Nephron progenitor cell (in vitro differentiated cells): ENCODE measurements around the gene IQCE.
A peak's percentile ranks its signal among the peaks of the same experiment; 100 is the strongest.

ENCODE experiments used
- DNase-seq: peaks from one replicate; pipeline ENCODE4 v3.0.0; 2021
- H3K27ac Mint-ChIP-seq: 2 replicates; pipeline ENCODE4 v1.8.0; 2021; ENCODE audit warnings: mild to moderate bottlenecking, moderate library complexity, mixed read lengths
- H3K27me3 Mint-ChIP-seq: 2 replicates; pipeline ENCODE4 v1.8.0; 2021; ENCODE audit warnings: mild to moderate bottlenecking, low read depth, mixed read lengths; ENCODE audit not compliant: poor library complexity
- H3K36me3 Mint-ChIP-seq: 2 replicates; pipeline ENCODE4 v1.8.0; 2021; ENCODE audit warnings: low read depth, mixed read lengths
- H3K4me1 Mint-ChIP-seq: 2 replicates; pipeline ENCODE4 v1.8.0; 2021; ENCODE audit warnings: mixed read lengths
- H3K4me3 Mint-ChIP-seq: 2 replicates; pipeline ENCODE4 v1.8.0; 2021; ENCODE audit warnings: mild to moderate bottlenecking, moderate library complexity, mixed read lengths
- H3K9me3 Mint-ChIP-seq: 2 replicates; pipeline ENCODE4 v1.8.0; 2021; ENCODE audit warnings: mild to moderate bottlenecking, moderate library complexity, mixed read lengths
- CTCF ChIP-seq: fragments of 200-600 bp; sonication (generic); IDR thresholded peaks from 2 replicates; pipeline ENCODE4 v1.5.0; 2021; ENCODE audit warnings: antibody characterized with exemption

The IQCE gene

GRCh38 chr7:2637505-2638223 is 78.9 kb downstream of the IQCE start:
- TF ChIP-seq CTCF = no peak
- DNase-seq = no peak
- peaks cover 50% of the 10 kb centered on the region for H3K4me1 Mint-ChIP-seq
- no peak overlapping the region for H3K4me3 Mint-ChIP-seq
- no peaks in the 10 kb centered on the region for H3K27me3 Mint-ChIP-seq
- H3K36me3 Mint-ChIP-seq = no peaks in the 10 kb centered on the region
- H3K27ac Mint-ChIP-seq = no peak overlapping the region
- no peaks in the 10 kb centered on the region for H3K9me3 Mint-ChIP-seq

GRCh38 chr7:2638224-2638991 is 79.6 kb downstream of the IQCE start:
- no peaks in the 10 kb centered on the region for H3K27me3 Mint-ChIP-seq
- no peak overlapping the region for H3K4me3 Mint-ChIP-seq
- no peaks in the 10 kb centered on the region for H3K36me3 Mint-ChIP-seq
- peaks cover 47% of the 10 kb centered on the region for H3K4me1 Mint-ChIP-seq
- no peak overlapping the region for H3K27ac Mint-ChIP-seq
- no peak for DNase-seq
- no peak for TF ChIP-seq CTCF
- H3K9me3 Mint-ChIP-seq = no peaks in the 10 kb centered on the region

GRCh38 chr7:2639181-2639681 is 80.5 kb downstream of the IQCE start:
- no peak for DNase-seq
- TF ChIP-seq CTCF = no peak
- Mint-ChIP-seq H3K27me3 (no peaks in the 10 kb centered on the region), H3K4me3 (no peak overlapping the region), H3K36me3 (no peaks in the 10 kb centered on the region), H3K27ac (peak overlapping the region; percentile 32), H3K4me1 (peaks cover 47% of the 10 kb centered on the region), H3K9me3 (no peaks in the 10 kb centered on the region)

GRCh38 chr7:2639695-2640481 is 81.1 kb downstream of the IQCE start:
- no peaks in the 10 kb centered on the region for H3K36me3 Mint-ChIP-seq
- H3K4me3 Mint-ChIP-seq = no peak overlapping the region
- peaks cover 53% of the 10 kb centered on the region for H3K4me1 Mint-ChIP-seq
- peak overlapping the region; percentile 81 for H3K27ac Mint-ChIP-seq
- no peaks in the 10 kb centered on the region for H3K9me3 Mint-ChIP-seq
- no peak for DNase-seq
- H3K27me3 Mint-ChIP-seq = no peaks in the 10 kb centered on the region
- TF ChIP-seq CTCF = no peak

GRCh38 chr7:2640482-2640830 is 81.7 kb downstream of the IQCE start:
- no peak for DNase-seq
- TF ChIP-seq CTCF = no peak
- Mint-ChIP-seq H3K4me1 (peaks cover 54% of the 10 kb centered on the region), H3K27me3 (no peaks in the 10 kb centered on the region), H3K36me3 (no peaks in the 10 kb centered on the region), H3K9me3 (no peaks in the 10 kb centered on the region), H3K4me3 (no peak overlapping the region), H3K27ac (peak overlapping the region; percentile 81)
